MCF 10A (cell line): ENCODE results near the gene BACH2. TPM values are rescaled to one million over a fixed set of nuclear protein-coding genes. Genes with fewer than 3 reads are reported as not detected.

ENCODE experiments used
- BruUV-seq: library from RNA; stranded (reverse); fragments of 400-500 nt; replicated peaks from 2 replicates; lab custom pipeline; 2021; lab: Mats Ljungman, UMichigan
- CTCF ChIA-PET: fragments of 300-600 bp; sonication (Branson Sonifier 250); formaldehyde crosslinking; extraction: SDS; loops from one replicate; lab custom pipeline; 2021; ENCODE audit warnings: antibody characterized with exemption, inconsistent platforms; lab: Yijun Ruan, JAX
- POLR2A ChIA-PET: fragments of 300-600, 350-650 bp; sonication (Branson Sonifier 250); formaldehyde crosslinking; extraction: SDS; loops from one replicate; lab custom pipeline; 2020; ENCODE audit warnings: antibody characterized with exemption, inconsistent platforms; lab: Yijun Ruan, JAX
- DNase-seq: peaks from one replicate; pipeline ENCODE4 v3.0.0-alpha.2; 2018; ENCODE audit not compliant: unreplicated experiment
- H3K27ac Mint-ChIP-seq: one replicate; pipeline ENCODE4 v1.8.0; 2022; ENCODE audit warnings: mild to moderate bottlenecking, low read depth, mixed read lengths; ENCODE audit not compliant: unreplicated experiment
- H3K27me3 Mint-ChIP-seq: one replicate; pipeline ENCODE4 v1.8.0; 2022; ENCODE audit warnings: mixed read lengths; ENCODE audit not compliant: insufficient read depth, unreplicated experiment
- H3K36me3 Mint-ChIP-seq: one replicate; pipeline ENCODE4 v1.8.0; 2022; ENCODE audit warnings: mild to moderate bottlenecking, moderate library complexity, mixed read lengths; ENCODE audit not compliant: insufficient read depth, unreplicated experiment
- H3K4me1 Mint-ChIP-seq: one replicate; pipeline ENCODE4 v1.8.0; 2022; ENCODE audit warnings: mixed read lengths; ENCODE audit not compliant: insufficient read depth, unreplicated experiment
- H3K4me3 Mint-ChIP-seq: one replicate; pipeline ENCODE4 v1.8.0; 2022; ENCODE audit warnings: mild to moderate bottlenecking, moderate library complexity, mixed read lengths; ENCODE audit not compliant: unreplicated experiment
- H3K9me3 Mint-ChIP-seq: one replicate; pipeline ENCODE4 v1.8.0; 2022; ENCODE audit warnings: mixed read lengths; ENCODE audit not compliant: unreplicated experiment
- intact Hi-C: fragments of 100-400 bp; cut with micrococcal nuclease; formaldehyde crosslinking; loops from 2 replicates; pipeline ENCODE4 v1.14.1; 2022
- total RNA-seq: library from RNA; stranded (reverse); gene quantifications from 2 replicates; pipeline ENCODE4 v1.2.3, GENCODE V29; 2022
- TF ChIP-seq, protein P1 (sequence below): fragments of 200-600 bp; IDR thresholded peaks from one replicate; pipeline ENCODE4 v1.8.0; 2022; ENCODE audit warnings: antibody characterized with exemption, mild to moderate bottlenecking; ENCODE audit not compliant: unreplicated experiment

BACH2 gene
- total RNA-seq, 1 experiment from 2014 or later = 9.9 TPM

DNA sequence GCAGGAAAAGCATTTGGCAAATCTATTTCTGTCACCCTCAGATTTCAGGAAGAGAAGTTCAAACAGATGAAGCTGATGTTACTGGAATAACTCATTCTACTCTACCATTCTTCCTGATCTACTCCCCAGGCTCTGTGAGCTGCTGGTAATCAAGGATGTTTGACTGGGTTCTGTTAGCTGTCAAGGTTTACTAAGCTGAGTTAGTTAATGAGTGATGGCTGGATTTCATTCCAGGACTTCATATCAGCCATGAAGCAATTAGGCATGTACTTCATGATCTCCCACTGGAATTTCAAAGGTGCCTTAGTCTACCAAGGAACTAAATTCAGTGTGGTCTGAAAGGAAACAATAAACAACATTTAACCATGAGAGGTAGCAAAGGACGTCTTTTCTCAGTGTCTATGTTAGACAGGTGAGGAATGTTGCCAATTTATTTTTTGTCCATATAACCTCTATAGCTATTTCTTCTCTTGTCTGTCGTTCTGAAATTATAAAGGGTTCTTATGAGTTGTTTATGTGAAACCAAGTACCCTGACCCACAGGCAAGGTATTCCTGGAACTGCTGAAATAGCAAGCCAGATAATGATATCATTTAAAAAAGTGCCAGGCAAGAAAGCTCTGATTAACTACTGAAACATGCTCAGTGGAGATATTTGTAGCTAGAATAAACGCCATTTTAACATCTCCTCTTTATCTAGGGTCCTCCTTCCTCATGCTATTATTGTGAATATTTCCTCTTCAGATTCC lies 112.9 kb downstream of the BACH2 start:
- TF ChIP-seq, protein P1, sequence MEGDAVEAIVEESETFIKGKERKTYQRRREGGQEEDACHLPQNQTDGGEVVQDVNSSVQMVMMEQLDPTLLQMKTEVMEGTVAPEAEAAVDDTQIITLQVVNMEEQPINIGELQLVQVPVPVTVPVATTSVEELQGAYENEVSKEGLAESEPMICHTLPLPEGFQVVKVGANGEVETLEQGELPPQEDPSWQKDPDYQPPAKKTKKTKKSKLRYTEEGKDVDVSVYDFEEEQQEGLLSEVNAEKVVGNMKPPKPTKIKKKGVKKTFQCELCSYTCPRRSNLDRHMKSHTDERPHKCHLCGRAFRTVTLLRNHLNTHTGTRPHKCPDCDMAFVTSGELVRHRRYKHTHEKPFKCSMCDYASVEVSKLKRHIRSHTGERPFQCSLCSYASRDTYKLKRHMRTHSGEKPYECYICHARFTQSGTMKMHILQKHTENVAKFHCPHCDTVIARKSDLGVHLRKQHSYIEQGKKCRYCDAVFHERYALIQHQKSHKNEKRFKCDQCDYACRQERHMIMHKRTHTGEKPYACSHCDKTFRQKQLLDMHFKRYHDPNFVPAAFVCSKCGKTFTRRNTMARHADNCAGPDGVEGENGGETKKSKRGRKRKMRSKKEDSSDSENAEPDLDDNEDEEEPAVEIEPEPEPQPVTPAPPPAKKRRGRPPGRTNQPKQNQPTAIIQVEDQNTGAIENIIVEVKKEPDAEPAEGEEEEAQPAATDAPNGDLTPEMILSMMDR = no peak
- no peaks in the 10 kb centered on the region for H3K36me3 Mint-ChIP-seq
- DNase-seq = no peak
- BruUV-seq = no TSS peak
- intact Hi-C loops = no loop called here
- H3K27me3 Mint-ChIP-seq = no peaks in the 10 kb centered on the region
- ChIA-PET POLR2A (interaction anchor here (0.7 to 1.2 kb wide), 2 partner anchors 10 to 182 kb away, joined by 3 to 4 read pairs; no protein-coding TSS in a partner anchor), CTCF (no interaction called here)
- H3K4me3 Mint-ChIP-seq = no peak overlapping the region
- no peak overlapping the region for H3K27ac Mint-ChIP-seq
- no peaks in the 10 kb centered on the region for H3K9me3 Mint-ChIP-seq
- peaks cover 21% of the 10 kb centered on the region for H3K4me1 Mint-ChIP-seq

DNA sequence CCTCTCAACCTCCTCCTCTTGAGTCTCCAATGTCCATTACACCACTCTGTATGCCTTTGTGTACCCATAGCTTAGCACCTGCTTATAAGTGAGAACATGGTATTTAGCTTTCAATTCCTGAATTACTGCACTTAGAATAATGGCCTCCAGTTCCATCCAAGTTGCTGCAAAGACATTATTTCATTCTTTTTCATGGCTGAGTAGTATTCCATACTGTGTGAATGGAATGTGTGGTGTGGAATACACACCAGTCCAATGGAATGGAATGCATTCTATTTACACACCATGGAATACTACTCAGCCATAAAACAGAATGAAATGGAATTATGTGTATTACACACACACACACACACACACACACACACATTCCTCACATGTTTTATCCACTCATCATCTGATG lies 116.1 kb downstream of the BACH2 start:
- TF ChIP-seq, protein P1 = no peak
- Mint-ChIP-seq H3K27me3 (no peaks in the 10 kb centered on the region), H3K36me3 (no peaks in the 10 kb centered on the region), H3K4me1 (peaks cover 23% of the 10 kb centered on the region), H3K9me3 (no peaks in the 10 kb centered on the region), H3K4me3 (no peak overlapping the region), H3K27ac (no peak overlapping the region)
- ChIA-PET CTCF (interaction anchor here (0.6 to 2.1 kb wide), 10 partner anchors 29 to 294 kb away, joined by 3 to 15 read pairs (median 4); no protein-coding TSS in a partner anchor), POLR2A (interaction anchor here (0.6 kb wide), 2 partner anchors 14 to 140 kb away, joined by 3 read pairs; no protein-coding TSS in a partner anchor)
- no peak for DNase-seq
- intact Hi-C loops = no loop called here
- BruUV-seq = no TSS peak

DNA sequence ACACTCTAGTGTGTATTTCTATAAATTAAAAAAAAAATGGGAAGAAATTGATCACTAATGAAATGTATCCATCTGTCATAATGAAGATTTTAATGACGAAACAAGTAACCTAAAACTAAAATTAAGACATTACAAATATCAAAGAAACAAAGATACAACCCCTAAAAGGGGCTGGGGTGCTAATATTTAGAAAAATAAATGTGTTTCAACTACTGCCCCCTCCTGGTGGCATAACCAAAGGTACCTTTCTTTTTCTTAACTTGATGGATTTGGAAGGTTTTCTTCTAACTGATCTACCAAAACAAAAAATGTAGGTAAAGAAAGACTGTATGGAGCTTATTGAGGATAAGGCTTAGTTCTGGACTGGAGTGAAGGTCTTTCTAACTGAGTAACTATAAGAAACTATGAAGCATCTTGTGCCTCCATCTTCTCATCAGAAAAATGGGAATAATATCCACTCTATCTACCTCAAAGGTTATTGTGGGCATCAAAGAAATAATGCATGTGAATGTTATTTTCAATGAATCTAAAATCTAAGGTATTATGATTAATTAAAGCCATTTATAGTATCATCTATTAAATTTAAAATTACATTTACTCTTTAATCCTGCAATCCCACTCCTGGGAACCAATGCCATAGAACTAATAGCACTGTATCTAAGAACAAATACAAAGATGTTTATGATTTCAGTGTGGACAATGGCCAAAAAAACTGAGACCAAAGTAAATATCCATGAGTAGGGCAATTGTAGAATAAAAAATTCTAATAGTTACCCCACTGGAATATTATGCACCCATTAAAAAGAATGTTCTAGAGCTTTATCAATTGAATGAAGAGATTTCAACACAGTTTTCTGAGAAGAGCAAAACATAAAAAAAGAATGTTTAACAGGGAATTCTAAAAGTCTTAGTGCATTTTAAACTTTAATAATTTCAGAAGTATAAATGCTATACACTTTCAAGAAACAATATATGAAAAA lies 117.2 kb downstream of the BACH2 start:
- no peaks in the 10 kb centered on the region for H3K36me3 Mint-ChIP-seq
- peak; percentile 31 for DNase-seq
- TF ChIP-seq, protein P1 = peak; percentile 32
- no peaks in the 10 kb centered on the region for H3K9me3 Mint-ChIP-seq
- H3K27ac Mint-ChIP-seq = no peak overlapping the region
- ChIA-PET POLR2A (interaction anchor here (0.6 to 0.8 kb wide), 3 partner anchors 53 to 141 kb away, joined by 3 read pairs; no protein-coding TSS in a partner anchor), CTCF (interaction anchor here (0.6 to 2.1 kb wide), 18 partner anchors 7 to 295 kb away, joined by 3 to 15 read pairs (median 4); no protein-coding TSS in a partner anchor)
- H3K27me3 Mint-ChIP-seq = no peaks in the 10 kb centered on the region
- intact Hi-C loops = loop anchor here (2.0 to 5.0 kb wide), 2 partner anchors 92 to 209 kb away; no protein-coding TSS in a partner anchor
- H3K4me3 Mint-ChIP-seq = no peak overlapping the region
- no TSS peak for BruUV-seq
- H3K4me1 Mint-ChIP-seq = peaks cover 24% of the 10 kb centered on the region
